Right renal cortex interstitium (tissue), 3 donors: ENCODE data around the gene ZNF787. TPM values are rescaled to one million over a fixed set of nuclear protein-coding genes. Genes with fewer than 3 reads are reported as not detected.

Source experiments
- polyA plus RNA-seq, 3 donors: library from polyadenylated mRNA; unstranded; fragments of 120-200 nt; gene quantifications; one replicate each; pipeline ENCODE4 v1.2.1, GENCODE V29; 2013; ENCODE audit not compliant: insufficient read length in 3 of 3

The ZNF787 gene
- polyA plus RNA-seq, 3 donors = 9.0 to 12.0 (median 11.1) TPM

Other genes with a start within 250 kb of the ZNF787 start
- not detected for gene NLRP13, start 189.0 kb downstream of the ZNF787 start, polyA plus RNA-seq
- gene NLRP8, start 173.5 kb downstream of the ZNF787 start, polyA plus RNA-seq = not detected
- gene NLRP5, start 134.5 kb downstream of the ZNF787 start, polyA plus RNA-seq = not detected
- gene ZNF444, start 20.0 kb upstream of the ZNF787 start, polyA plus RNA-seq = 10 to 100 TPM; 19.6 to 23.6 (median 22.3) TPM
- not detected for gene GALP, start 54.7 kb upstream of the ZNF787 start, polyA plus RNA-seq
- gene ZSCAN5B, start 76.5 kb upstream of the ZNF787 start, polyA plus RNA-seq = not detected
- gene ZSCAN5C, start 81.0 kb upstream of the ZNF787 start, polyA plus RNA-seq = not detected
- 1 to 10 TPM; 1.4 to 2.7 (median 1.9) TPM for gene EDDM13, start 151.5 kb upstream of the ZNF787 start, polyA plus RNA-seq
- 10 to 100 TPM; 10.2 to 14.1 (median 12.0) TPM for gene ZSCAN5A, start 193.5 kb upstream of the ZNF787 start, polyA plus RNA-seq